ENCODE measurements around the gene SCAI. TPM values are rescaled to one million over a fixed set of nuclear protein-coding genes. Genes with fewer than 3 reads are reported as not detected.

The SCAI gene
- total RNA-seq, 2 experiments from 2014 or later = 21.5 to 25.0 TPM

- H4K20me1 ChIP-seq (ENCODE audit: insufficient read depth, low read length) = no peaks in the 10 kb centered on the region
- H3K4me3 ChIP-seq (ENCODE audit: low read depth, low read length, poor library complexity, severe bottlenecking) = no peak overlapping the region
- no peak overlapping the region for H2AFZ ChIP-seq (ENCODE audit: low read length)
- no peak for DNase-seq (ENCODE audit: low spot score)
- H3K9me3 ChIP-seq (ENCODE audit: low read length) = no peaks in the 10 kb centered on the region
- no peak overlapping the region for H3K4me2 ChIP-seq (ENCODE audit: low read length)
- intact Hi-C loops (cut with micrococcal nuclease; ENCODE audit: unreplicated experiment) = no loop called here
- ChIA-PET POLR2A (interaction anchor here (0.6 to 0.8 kb wide), 2 partner anchors 9 to 210 kb away, joined by 4 to 6 read pairs; no protein-coding TSS in a partner anchor), CTCF (ENCODE audit: unreplicated experiment) (no interaction called here)
- TF ChIP-seq CTCF (conservative IDR thresholded peaks at IDR 0.05; ENCODE audit: low read length) = no peak
- no peak for TF ChIP-seq EZH2phosphoT487 (IDR thresholded peaks at IDR 0.05; ENCODE audit: borderline replicate concordance, low read depth, low read length)
- peaks cover 55% of the 10 kb centered on the region for H3K36me3 ChIP-seq (ENCODE audit: insufficient read depth, low read length)
- no peaks in the 10 kb centered on the region for H3K79me2 ChIP-seq (ENCODE audit: insufficient read depth, low read depth, low read length)
- no peak overlapping the region for H3K27ac ChIP-seq (ENCODE audit: low read depth, low read length, poor library complexity, severe bottlenecking)
- H3K9me2 ChIP-seq (ENCODE audit: insufficient read depth, low read length) = no peaks in the 10 kb centered on the region
- BruUV-seq (replicated peaks) = no TSS peak
- no peaks in the 10 kb centered on the region for H3K4me1 ChIP-seq (ENCODE audit: insufficient read depth, low read length, poor library complexity, severe bottlenecking)
Measured at GRCh38 chr9:124908098-124908497, 235.2 kb downstream of the SCAI start.

GRCh38 chr9:124906966-124907365 is 236.4 kb downstream of the SCAI start:
- H3K36me3 ChIP-seq (ENCODE audit: insufficient read depth, low read length) = peaks cover 56% of the 10 kb centered on the region
- no peak overlapping the region for H2AFZ ChIP-seq (ENCODE audit: low read length)
- no peaks in the 10 kb centered on the region for H3K9me3 ChIP-seq (ENCODE audit: low read length)
- no peak for TF ChIP-seq EZH2phosphoT487 (IDR thresholded peaks at IDR 0.05; ENCODE audit: borderline replicate concordance, low read depth, low read length)
- TF ChIP-seq CTCF (conservative IDR thresholded peaks at IDR 0.05; ENCODE audit: low read length) = no peak
- no peaks in the 10 kb centered on the region for H3K79me2 ChIP-seq (ENCODE audit: insufficient read depth, low read depth, low read length)
- no peaks in the 10 kb centered on the region for H3K4me1 ChIP-seq (ENCODE audit: insufficient read depth, low read length, poor library complexity, severe bottlenecking)
- ChIA-PET CTCF (ENCODE audit: unreplicated experiment) (no interaction called here), POLR2A (no interaction called here)
- no TSS peak for BruUV-seq (replicated peaks)
- H3K27ac ChIP-seq (ENCODE audit: low read depth, low read length, poor library complexity, severe bottlenecking) = no peak overlapping the region
- H3K9me2 ChIP-seq (ENCODE audit: insufficient read depth, low read length) = no peaks in the 10 kb centered on the region
- no peak overlapping the region for H3K4me3 ChIP-seq (ENCODE audit: low read depth, low read length, poor library complexity, severe bottlenecking)
- no peak for DNase-seq (ENCODE audit: low spot score)
- no peaks in the 10 kb centered on the region for H4K20me1 ChIP-seq (ENCODE audit: insufficient read depth, low read length)
- H3K4me2 ChIP-seq (ENCODE audit: low read length) = no peak overlapping the region
- intact Hi-C loops (cut with micrococcal nuclease; ENCODE audit: unreplicated experiment) = no loop called here

GRCh38 chr9:124899845-124900244 is 243.5 kb downstream of the SCAI start:
- CTCF ChIA-PET (ENCODE audit: unreplicated experiment) = no interaction called here

More at GRCh38 chr9:124899845-124900244, 243.5 kb downstream of the SCAI start:
- H3K9me3 ChIP-seq (ENCODE audit: low read length) = no peaks in the 10 kb centered on the region
- no peaks in the 10 kb centered on the region for H3K9me2 ChIP-seq (ENCODE audit: insufficient read depth, low read length)
- DNase-seq (ENCODE audit: low spot score) = no peak
- no TSS peak for BruUV-seq (replicated peaks)
- H3K79me2 ChIP-seq (ENCODE audit: insufficient read depth, low read depth, low read length) = no peaks in the 10 kb centered on the region
- no peak overlapping the region for H3K4me2 ChIP-seq (ENCODE audit: low read length)
- peaks cover under 1% of the 10 kb centered on the region for H3K4me1 ChIP-seq (ENCODE audit: insufficient read depth, low read length, poor library complexity, severe bottlenecking)
- no peak for TF ChIP-seq CTCF (conservative IDR thresholded peaks at IDR 0.05; ENCODE audit: low read length)
- no peak for TF ChIP-seq EZH2phosphoT487 (IDR thresholded peaks at IDR 0.05; ENCODE audit: borderline replicate concordance, low read depth, low read length)
- H4K20me1 ChIP-seq (ENCODE audit: insufficient read depth, low read length) = no peaks in the 10 kb centered on the region
- no peak overlapping the region for H3K4me3 ChIP-seq (ENCODE audit: low read depth, low read length, poor library complexity, severe bottlenecking)
- H3K27ac ChIP-seq (ENCODE audit: low read depth, low read length, poor library complexity, severe bottlenecking) = no peak overlapping the region
- POLR2A ChIA-PET = interaction anchor here (0.6 kb wide), 1 partner anchor 69 kb away, joined by 4 read pairs; no protein-coding TSS in a partner anchor
- intact Hi-C loops (cut with micrococcal nuclease; ENCODE audit: unreplicated experiment) = no loop called here
- H2AFZ ChIP-seq (ENCODE audit: low read length) = no peak overlapping the region
- H3K36me3 ChIP-seq (ENCODE audit: insufficient read depth, low read length) = peaks cover 52% of the 10 kb centered on the region

Measured in OCI-LY7 (cell line).